Progenitor cell of endocrine pancreas (in vitro differentiated cells): Measurements from ENCODE around the gene NRP1. TPM values are rescaled to one million over a fixed set of nuclear protein-coding genes. Genes with fewer than 3 reads are reported as not detected.

Experiments used
- DNase-seq: peaks from one replicate; pipeline ENCODE4 v3.0.0; 2021; ENCODE audit warnings: low spot score; ENCODE audit not compliant: unreplicated experiment
- H3K27ac Mint-ChIP-seq: 2 replicates; pipeline ENCODE4 v1.8.0; 2021; ENCODE audit warnings: mild to moderate bottlenecking, moderate library complexity, mixed read lengths
- H3K27me3 Mint-ChIP-seq: 2 replicates; pipeline ENCODE4 v1.8.0; 2021; ENCODE audit warnings: mixed read lengths
- H3K36me3 Mint-ChIP-seq: 2 replicates; pipeline ENCODE4 v1.8.0; 2022; ENCODE audit warnings: mixed read lengths; ENCODE audit not compliant: insufficient read depth
- H3K4me1 Mint-ChIP-seq: 2 replicates; pipeline ENCODE4 v1.8.0; 2021; ENCODE audit warnings: low read depth, mixed read lengths
- H3K4me3 Mint-ChIP-seq: 2 replicates; pipeline ENCODE4 v1.8.0; 2021; ENCODE audit warnings: low read depth, mild to moderate bottlenecking, moderate library complexity, mixed read lengths
- H3K9me3 Mint-ChIP-seq: 2 replicates; pipeline ENCODE4 v1.8.0; 2021; ENCODE audit warnings: low read depth, mixed read lengths
- CTCF ChIP-seq: fragments of 200-600 bp; sonication (generic); IDR thresholded peaks from one replicate; pipeline ENCODE4 v1.5.0; 2021; ENCODE audit warnings: antibody characterized with exemption, mild to moderate bottlenecking; ENCODE audit not compliant: unreplicated experiment
- total RNA-seq: library from RNA; stranded (reverse); gene quantifications from 2 replicates; pipeline ENCODE4 v1.2.1, GENCODE V29; 2021

The NRP1 gene
- total RNA-seq, 1 donor from 2014 or later, result 33.4 TPM

- no peaks in the 10 kb centered on the region for H3K27me3 Mint-ChIP-seq
- no peaks in the 10 kb centered on the region for H3K9me3 Mint-ChIP-seq
- peaks cover 3% of the 10 kb centered on the region for H3K36me3 Mint-ChIP-seq
- no peak overlapping the region for H3K4me3 Mint-ChIP-seq
- H3K4me1 Mint-ChIP-seq, result peaks cover 51% of the 10 kb centered on the region
- no peak overlapping the region for H3K27ac Mint-ChIP-seq
- DNase-seq, result no peak
- TF ChIP-seq CTCF, result no peak
These were observed 93.5 kb downstream of the NRP1 start for GRCh38 chr10:33240931-33241330.

DNA sequence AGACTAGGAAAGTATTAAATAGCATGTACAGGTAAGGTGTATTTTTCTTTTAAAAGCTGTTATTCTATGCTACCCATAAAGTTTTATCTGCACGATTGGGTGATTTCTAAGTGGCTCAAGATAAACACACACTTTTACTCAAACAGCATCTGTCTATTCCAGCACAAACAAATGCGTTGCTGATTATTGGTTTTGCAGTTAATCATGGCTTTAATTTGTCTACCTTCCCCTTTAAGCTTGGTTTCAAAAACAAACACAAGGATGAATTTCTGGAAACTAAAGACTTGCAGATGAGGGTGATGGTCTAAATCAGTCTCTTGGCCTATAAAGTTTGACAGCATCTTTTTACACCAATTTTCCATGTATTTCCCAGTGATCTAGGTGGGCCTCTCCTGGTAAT lies 94.2 kb downstream of the NRP1 start:
- H3K36me3 Mint-ChIP-seq, result peaks cover 3% of the 10 kb centered on the region
- no peak overlapping the region for H3K27ac Mint-ChIP-seq
- no peak for DNase-seq
- H3K27me3 Mint-ChIP-seq, result no peaks in the 10 kb centered on the region
- no peak overlapping the region for H3K4me3 Mint-ChIP-seq
- peaks cover 56% of the 10 kb centered on the region for H3K4me1 Mint-ChIP-seq
- TF ChIP-seq CTCF, result no peak
- H3K9me3 Mint-ChIP-seq, result no peaks in the 10 kb centered on the region

GRCh38 chr10:33239257-33239656 lies 95.2 kb downstream of the NRP1 start:
- peaks cover 66% of the 10 kb centered on the region for H3K4me1 Mint-ChIP-seq
- H3K4me3 Mint-ChIP-seq, result no peak overlapping the region
- H3K36me3 Mint-ChIP-seq, result peaks cover 3% of the 10 kb centered on the region
- H3K27me3 Mint-ChIP-seq, result no peaks in the 10 kb centered on the region
- TF ChIP-seq CTCF, result no peak
- no peaks in the 10 kb centered on the region for H3K9me3 Mint-ChIP-seq
- no peak overlapping the region for H3K27ac Mint-ChIP-seq
- DNase-seq, result no peak

- no peak for DNase-seq
- Mint-ChIP-seq H3K4me1 (peaks cover 68% of the 10 kb centered on the region), H3K27me3 (no peaks in the 10 kb centered on the region), H3K4me3 (no peak overlapping the region), H3K9me3 (no peaks in the 10 kb centered on the region), H3K36me3 (peaks cover 3% of the 10 kb centered on the region), H3K27ac (peak overlapping the region; percentile 18)
- TF ChIP-seq CTCF, result no peak
These were observed 95.8 kb downstream of the NRP1 start for GRCh38 chr10:33238643-33239042.

GRCh38 chr10:33237736-33238624 lies 96.5 kb downstream of the NRP1 start:
- Mint-ChIP-seq H3K27ac (peak overlapping the region; percentile 18), H3K27me3 (no peaks in the 10 kb centered on the region), H3K36me3 (peaks cover 3% of the 10 kb centered on the region), H3K9me3 (no peaks in the 10 kb centered on the region), H3K4me1 (peaks cover 68% of the 10 kb centered on the region), H3K4me3 (no peak overlapping the region)
- DNase-seq, result no peak
- TF ChIP-seq CTCF, result no peak
